ENCODE results near the gene PLA2G3.
"Not testable (repeated sequence)": the region's sequence is repeated elsewhere in the genome, so short reads cannot be mapped to it uniquely, and the experiment has no call there.

The PLA2G3 gene

GRCh38 chr22:31139866-31140716, at the start of gene PLA2G3:
TSS of gene PLA2G3 (minus strand) at chr22:31140508. CDS start at chr22:31140354, 154 bp downstream.
- no peak for DNase-seq

GRCh38 chr22:31187627-31188026, 47.3 kb upstream of the PLA2G3 start:
- no peak for DNase-seq

GRCh38 chr22:31185056-31185455, 44.7 kb upstream of the PLA2G3 start:
- DNase-seq: no peak

- no peak for DNase-seq
These were observed 43.7 kb upstream of the PLA2G3 start for GRCh38 chr22:31184015-31184414.

GRCh38 chr22:31179345-31179744, 39.0 kb upstream of the PLA2G3 start:
- DNase-seq: no peak

- no peak for DNase-seq
These were observed 38.6 kb upstream of the PLA2G3 start for GRCh38 chr22:31178859-31179258.

GRCh38 chr22:31177420-31178162, 37.3 kb upstream of the PLA2G3 start:
- DNase-seq: no peak

- DNase-seq: no peak
These were observed 36.6 kb upstream of the PLA2G3 start for GRCh38 chr22:31176923-31177322.

GRCh38 chr22:31173386-31174145, 33.3 kb upstream of the PLA2G3 start:
- DNase-seq: no peak

GRCh38 chr22:31171734-31172133, 31.4 kb upstream of the PLA2G3 start:
- not testable (repeated sequence) for DNase-seq

GRCh38 chr22:31170971-31171370, 30.7 kb upstream of the PLA2G3 start:
- no peak for DNase-seq

- no peak for DNase-seq
These were observed 21.9 kb upstream of the PLA2G3 start for GRCh38 chr22:31162015-31162765.

- DNase-seq: no peak
These were observed 21.1 kb upstream of the PLA2G3 start for GRCh38 chr22:31161386-31161785.

GRCh38 chr22:31160328-31160978, 20.1 kb upstream of the PLA2G3 start:
- DNase-seq: peak in 1 of 2 donors; percentile 67

GRCh38 chr22:31155422-31155821, 15.1 kb upstream of the PLA2G3 start:
- no peak for DNase-seq

GRCh38 chr22:31154975-31155374, 14.7 kb upstream of the PLA2G3 start:
- no peak for DNase-seq

- DNase-seq: no peak
These were observed 13.0 kb upstream of the PLA2G3 start for GRCh38 chr22:31153357-31153756.

- no peak for DNase-seq
These were observed 11.6 kb upstream of the PLA2G3 start for GRCh38 chr22:31151872-31152271.

GRCh38 chr22:31150615-31151014, 10.3 kb upstream of the PLA2G3 start:
- DNase-seq: no peak

GRCh38 chr22:31148953-31149627, 8.8 kb upstream of the PLA2G3 start:
- DNase-seq: peak; percentile 53 to 64

- no peak for DNase-seq
These were observed 8.2 kb upstream of the PLA2G3 start for GRCh38 chr22:31148488-31148887.
